Activated CD4-positive, alpha-beta T cell treated with anti-CD3 and anti-CD28 coated beads for 4 hours (primary cell): Measurements from ENCODE around the gene OR4N2.
"Not testable (repeated sequence)": the region's sequence is repeated elsewhere in the genome, so short reads cannot be mapped to it uniquely, and the experiment has no call there.

Experiments
- DNase-seq, 2 donors: peaks; one replicate each; pipeline ENCODE4 v3.0.0-alpha.2; 2020

OR4N2 gene

GRCh38 chr14:19838433-19838832 is 34.9 kb downstream of the OR4N2 start:
- DNase-seq = no peak

- no peak for DNase-seq
These were observed 47.8 kb downstream of the OR4N2 start for GRCh38 chr14:19851365-19851764.

- not testable (repeated sequence) for DNase-seq
These were observed 62.6 kb downstream of the OR4N2 start for GRCh38 chr14:19866061-19866669.

- DNase-seq = no peak
These were observed 69.6 kb downstream of the OR4N2 start for GRCh38 chr14:19873178-19873577.

GRCh38 chr14:19874842-19875241 is 71.3 kb downstream of the OR4N2 start, which contains the start of gene OR4K2:
Gene OR4K2 (plus strand): TSS chr14:19875142. CDS start chr14:19876268, 1,126 bp downstream.
- DNase-seq = no peak

GRCh38 chr14:19878029-19878642 is 74.6 kb downstream of the OR4N2 start:
- DNase-seq = no peak
